Dendritic cell treated with granulocyte-macrophage colony-stimulating factor and Interleukin-4, amounts not matched to agents 40 ng/mL and 50 ng/mL, for 4 days (primary cell): Measurements from ENCODE around the gene POP4.

Source experiments
- H3K27ac Mint-ChIP-seq: one replicate; pipeline ENCODE4 v1.8.0; 2022; ENCODE audit warnings: mild to moderate bottlenecking, mixed read lengths
- H3K27me3 Mint-ChIP-seq: one replicate; pipeline ENCODE4 v1.8.0; 2022; ENCODE audit warnings: mild to moderate bottlenecking, mixed read lengths
- H3K36me3 Mint-ChIP-seq: one replicate; pipeline ENCODE4 v1.8.0; 2022; ENCODE audit warnings: low read depth, mixed read lengths
- H3K4me1 Mint-ChIP-seq: one replicate; pipeline ENCODE4 v1.8.0; 2022; ENCODE audit warnings: low read depth, mixed read lengths
- H3K4me3 Mint-ChIP-seq: one replicate; pipeline ENCODE4 v1.8.0; 2022; ENCODE audit warnings: mild to moderate bottlenecking, moderate library complexity, mixed read lengths
- H3K9me3 Mint-ChIP-seq: one replicate; pipeline ENCODE4 v1.8.0; 2022; ENCODE audit warnings: mixed read lengths
- intact Hi-C: fragments of 100-400 bp; cut with micrococcal nuclease; formaldehyde crosslinking; loops from one replicate; pipeline ENCODE4 v1.15.0; 2022

The POP4 gene

GRCh38 chr19:29640231-29640630 is 34.1 kb downstream of the POP4 start:
- Mint-ChIP-seq H3K9me3 (no peaks in the 10 kb centered on the region), H3K27me3 (peaks cover 3% of the 10 kb centered on the region), H3K4me3 (no peak overlapping the region), H3K27ac (no peak overlapping the region), H3K36me3 (no peaks in the 10 kb centered on the region), H3K4me1 (peaks cover 13% of the 10 kb centered on the region)
- intact Hi-C loops: no loop called here

- no peaks in the 10 kb centered on the region for H3K36me3 Mint-ChIP-seq
- H3K9me3 Mint-ChIP-seq: no peaks in the 10 kb centered on the region
- H3K4me3 Mint-ChIP-seq: no peak overlapping the region
- H3K4me1 Mint-ChIP-seq: peaks cover 25% of the 10 kb centered on the region
- intact Hi-C loops: no loop called here
- no peak overlapping the region for H3K27ac Mint-ChIP-seq
- H3K27me3 Mint-ChIP-seq: peaks cover 9% of the 10 kb centered on the region
These were observed 35.5 kb downstream of the POP4 start for GRCh38 chr19:29641597-29641996.

GRCh38 chr19:29643361-29643935 is 37.4 kb downstream of the POP4 start:
- Mint-ChIP-seq H3K27me3 (peaks cover 9% of the 10 kb centered on the region), H3K27ac (no peak overlapping the region), H3K9me3 (no peaks in the 10 kb centered on the region), H3K4me1 (peaks cover 30% of the 10 kb centered on the region), H3K36me3 (no peaks in the 10 kb centered on the region), H3K4me3 (no peak overlapping the region)
- intact Hi-C loops: no loop called here

GRCh38 chr19:29644210-29644609 is 38.1 kb downstream of the POP4 start:
- no peaks in the 10 kb centered on the region for H3K9me3 Mint-ChIP-seq
- no peak overlapping the region for H3K27ac Mint-ChIP-seq
- H3K4me3 Mint-ChIP-seq: no peak overlapping the region
- intact Hi-C loops: no loop called here
- no peaks in the 10 kb centered on the region for H3K36me3 Mint-ChIP-seq
- peaks cover 38% of the 10 kb centered on the region for H3K4me1 Mint-ChIP-seq
- H3K27me3 Mint-ChIP-seq: peaks cover 9% of the 10 kb centered on the region

- Mint-ChIP-seq H3K27me3 (peaks cover 9% of the 10 kb centered on the region), H3K9me3 (no peaks in the 10 kb centered on the region), H3K27ac (no peak overlapping the region), H3K4me1 (peaks cover 38% of the 10 kb centered on the region), H3K36me3 (no peaks in the 10 kb centered on the region), H3K4me3 (no peak overlapping the region)
- intact Hi-C loops: no loop called here
These were observed 39.4 kb downstream of the POP4 start for GRCh38 chr19:29645491-29645867.

- Mint-ChIP-seq H3K27me3 (peaks cover 9% of the 10 kb centered on the region), H3K4me1 (peaks cover 38% of the 10 kb centered on the region), H3K27ac (no peak overlapping the region), H3K9me3 (no peaks in the 10 kb centered on the region), H3K4me3 (no peak overlapping the region), H3K36me3 (no peaks in the 10 kb centered on the region)
- intact Hi-C loops: no loop called here
These were observed 39.8 kb downstream of the POP4 start for GRCh38 chr19:29645911-29646310.

- H3K4me3 Mint-ChIP-seq: no peak overlapping the region
- intact Hi-C loops: no loop called here
- peaks cover 19% of the 10 kb centered on the region for H3K4me1 Mint-ChIP-seq
- no peaks in the 10 kb centered on the region for H3K36me3 Mint-ChIP-seq
- no peak overlapping the region for H3K27ac Mint-ChIP-seq
- H3K27me3 Mint-ChIP-seq: peaks cover 21% of the 10 kb centered on the region
- no peaks in the 10 kb centered on the region for H3K9me3 Mint-ChIP-seq
These were observed 44.8 kb downstream of the POP4 start for GRCh38 chr19:29650772-29651387.

- no peak overlapping the region for H3K4me3 Mint-ChIP-seq
- H3K9me3 Mint-ChIP-seq: no peaks in the 10 kb centered on the region
- peaks cover 12% of the 10 kb centered on the region for H3K4me1 Mint-ChIP-seq
- no peak overlapping the region for H3K27ac Mint-ChIP-seq
- no peaks in the 10 kb centered on the region for H3K36me3 Mint-ChIP-seq
- H3K27me3 Mint-ChIP-seq: peaks cover 18% of the 10 kb centered on the region
- intact Hi-C loops: no loop called here
These were observed 45.7 kb downstream of the POP4 start for GRCh38 chr19:29651622-29652394.

GRCh38 chr19:29653398-29653797 is 47.3 kb downstream of the POP4 start:
- intact Hi-C loops: no loop called here
- Mint-ChIP-seq H3K27ac (no peak overlapping the region), H3K4me1 (peaks cover 8% of the 10 kb centered on the region), H3K4me3 (no peak overlapping the region), H3K27me3 (peaks cover 18% of the 10 kb centered on the region), H3K36me3 (no peaks in the 10 kb centered on the region), H3K9me3 (no peaks in the 10 kb centered on the region)

GRCh38 chr19:29655648-29656335 is 49.7 kb downstream of the POP4 start:
- Mint-ChIP-seq H3K9me3 (no peaks in the 10 kb centered on the region), H3K4me1 (no peaks in the 10 kb centered on the region), H3K4me3 (no peak overlapping the region), H3K36me3 (no peaks in the 10 kb centered on the region), H3K27ac (no peak overlapping the region), H3K27me3 (peaks cover 20% of the 10 kb centered on the region)
- intact Hi-C loops: no loop called here

GRCh38 chr19:29658221-29658991 is 52.3 kb downstream of the POP4 start:
- Mint-ChIP-seq H3K4me1 (no peaks in the 10 kb centered on the region), H3K36me3 (no peaks in the 10 kb centered on the region), H3K9me3 (no peaks in the 10 kb centered on the region), H3K27me3 (peaks cover 7% of the 10 kb centered on the region), H3K4me3 (no peak overlapping the region), H3K27ac (no peak overlapping the region)
- intact Hi-C loops: no loop called here

- Mint-ChIP-seq H3K27ac (no peak overlapping the region), H3K4me1 (peaks cover 4% of the 10 kb centered on the region), H3K4me3 (no peak overlapping the region), H3K9me3 (no peaks in the 10 kb centered on the region), H3K27me3 (peaks cover 18% of the 10 kb centered on the region), H3K36me3 (no peaks in the 10 kb centered on the region)
- intact Hi-C loops: no loop called here
These were observed 54.8 kb downstream of the POP4 start for GRCh38 chr19:29660835-29661234.

GRCh38 chr19:29662278-29662603 is 56.2 kb downstream of the POP4 start:
- no peak overlapping the region for H3K27ac Mint-ChIP-seq
- no peak overlapping the region for H3K4me3 Mint-ChIP-seq
- intact Hi-C loops: no loop called here

More at GRCh38 chr19:29662278-29662603, 56.2 kb downstream of the POP4 start:
- H3K36me3 Mint-ChIP-seq: no peaks in the 10 kb centered on the region
- H3K4me1 Mint-ChIP-seq: peaks cover 12% of the 10 kb centered on the region
- peaks cover 30% of the 10 kb centered on the region for H3K27me3 Mint-ChIP-seq
- H3K9me3 Mint-ChIP-seq: no peaks in the 10 kb centered on the region
